ENCODE results near the gene DIAPH2.

DNA sequence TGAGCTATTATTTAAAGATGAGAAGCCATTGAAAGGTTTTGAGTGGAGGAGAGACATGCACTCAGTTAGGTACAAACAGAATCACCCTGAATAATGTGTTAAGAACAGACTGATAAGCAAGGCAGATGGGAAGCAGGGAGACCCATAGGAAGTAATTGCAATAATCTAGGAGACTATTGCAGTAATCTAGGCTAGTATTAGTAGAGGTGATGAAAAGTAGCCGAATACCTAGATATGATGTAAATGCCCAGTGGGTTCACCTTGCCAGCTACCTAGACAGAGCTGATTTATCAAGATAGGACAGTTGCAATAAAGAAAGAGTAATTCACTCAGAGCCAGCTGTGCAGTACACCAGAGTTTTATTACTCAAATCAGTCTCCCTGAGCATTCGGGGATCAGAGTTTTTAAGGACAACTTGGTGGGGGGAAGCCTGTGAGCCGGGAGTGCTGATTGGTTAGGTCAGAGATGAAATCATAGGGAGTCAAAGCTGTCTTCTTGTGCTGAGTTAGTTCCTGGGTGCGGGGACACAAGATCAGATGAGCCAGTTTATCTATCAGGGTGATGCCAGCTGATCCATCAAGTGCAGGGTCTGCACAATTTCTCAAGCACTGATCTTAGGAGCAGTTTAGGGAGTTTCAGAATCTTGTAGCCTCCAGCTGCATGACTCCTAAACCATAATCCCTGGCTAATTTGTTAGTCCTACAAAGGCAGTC lies 626.6 kb downstream of the DIAPH2 start:
- TF ChIP-seq POLR2A (IDR thresholded peaks at IDR 0.05; ENCODE audit: extremely low read depth, insufficient read length) = no peak
- TF ChIP-seq, protein P1, sequence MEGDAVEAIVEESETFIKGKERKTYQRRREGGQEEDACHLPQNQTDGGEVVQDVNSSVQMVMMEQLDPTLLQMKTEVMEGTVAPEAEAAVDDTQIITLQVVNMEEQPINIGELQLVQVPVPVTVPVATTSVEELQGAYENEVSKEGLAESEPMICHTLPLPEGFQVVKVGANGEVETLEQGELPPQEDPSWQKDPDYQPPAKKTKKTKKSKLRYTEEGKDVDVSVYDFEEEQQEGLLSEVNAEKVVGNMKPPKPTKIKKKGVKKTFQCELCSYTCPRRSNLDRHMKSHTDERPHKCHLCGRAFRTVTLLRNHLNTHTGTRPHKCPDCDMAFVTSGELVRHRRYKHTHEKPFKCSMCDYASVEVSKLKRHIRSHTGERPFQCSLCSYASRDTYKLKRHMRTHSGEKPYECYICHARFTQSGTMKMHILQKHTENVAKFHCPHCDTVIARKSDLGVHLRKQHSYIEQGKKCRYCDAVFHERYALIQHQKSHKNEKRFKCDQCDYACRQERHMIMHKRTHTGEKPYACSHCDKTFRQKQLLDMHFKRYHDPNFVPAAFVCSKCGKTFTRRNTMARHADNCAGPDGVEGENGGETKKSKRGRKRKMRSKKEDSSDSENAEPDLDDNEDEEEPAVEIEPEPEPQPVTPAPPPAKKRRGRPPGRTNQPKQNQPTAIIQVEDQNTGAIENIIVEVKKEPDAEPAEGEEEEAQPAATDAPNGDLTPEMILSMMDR (IDR thresholded peaks at IDR 0.05; ENCODE audit: low read depth, low read length) = no peak
- TF ChIP-seq, protein P2, sequence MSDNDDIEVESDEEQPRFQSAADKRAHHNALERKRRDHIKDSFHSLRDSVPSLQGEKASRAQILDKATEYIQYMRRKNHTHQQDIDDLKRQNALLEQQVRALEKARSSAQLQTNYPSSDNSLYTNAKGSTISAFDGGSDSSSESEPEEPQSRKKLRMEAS (IDR thresholded peaks at IDR 0.05; ENCODE audit: low read depth, low read length) = no peak
- no peak for TF ChIP-seq MYC (IDR thresholded peaks at IDR 0.05; ENCODE audit: low read depth, low read length)

All from NB4 (cell line).